ENCODE data around the gene HBA1.
"Not testable (repeated sequence)": the region's sequence is repeated elsewhere in the genome, so short reads cannot be mapped to it uniquely, and the experiment has no call there.

Gene HBA1

GRCh38 chr16:164134-164823 lies 12.2 kb upstream of the HBA1 start:
- WGBS (ENCODE audit: insufficient coverage) = no CpG with 5 or more reads among the region's 80 CpGs
- CTCF ChIA-PET; H3K36me3 ChIP-seq (ENCODE audit: control insufficient read depth in 4 of 4, insufficient read depth in 4 of 4, low read length in 3 of 4); H3K9me3 ChIP-seq (ENCODE audit: control extremely low read depth in 1 of 5, control insufficient read depth in 4 of 5, insufficient read depth in 2 of 5, low read depth in 1 of 5, low read length in 4 of 5); H3K4me3 ChIP-seq (ENCODE audit: control insufficient read depth in 1 of 7, extremely low read depth in 1 of 7, insufficient read depth in 4 of 7, low read depth in 2 of 7, low read length in 6 of 7); DNase-seq; H3K27ac ChIP-seq (ENCODE audit: insufficient read depth in 1 of 2, low read depth in 1 of 2, low read length in 2 of 2, poor library complexity in 1 of 2, severe bottlenecking in 2 of 2); POLR2A ChIA-PET: not testable (repeated sequence)
- Histone ChIP-seq H3K4me1 (ENCODE audit: control extremely low read depth in 1 of 4, control insufficient read depth in 4 of 4, insufficient read depth in 4 of 4, low read length in 3 of 4) (peaks cover 0 to 24% (median 17%) of the 10 kb centered on the region in 4 experiments), H3K27me3 (replicated peaks in 2 of 5; ENCODE audit: control insufficient read depth in 4 of 5, insufficient read depth in 5 of 5, low read length in 4 of 5) (peaks cover 0 to 72% (median 37%) of the 10 kb centered on the region in 5 experiments)

- 1% methylated on average over 18 of the region's 77 CpGs for WGBS (ENCODE audit: insufficient coverage)
- no peaks in the 10 kb centered on the region for H3K9me3 ChIP-seq (ENCODE audit: control extremely low read depth in 1 of 5, control insufficient read depth in 4 of 5, insufficient read depth in 2 of 5, low read depth in 1 of 5, low read length in 4 of 5)
- H3K4me1 ChIP-seq (ENCODE audit: control extremely low read depth in 1 of 4, control insufficient read depth in 4 of 4, insufficient read depth in 4 of 4, low read length in 3 of 4) = peaks cover 0 to 25% (median 17%) of the 10 kb centered on the region in 4 experiments
- no peak for DNase-seq
- H3K27ac ChIP-seq (ENCODE audit: insufficient read depth in 1 of 2, low read depth in 1 of 2, low read length in 2 of 2, poor library complexity in 1 of 2, severe bottlenecking in 2 of 2) = no peak overlapping the region
- H3K36me3 ChIP-seq (ENCODE audit: control insufficient read depth in 4 of 4, insufficient read depth in 4 of 4, low read length in 3 of 4) = no peaks in the 10 kb centered on the region
- ChIA-PET POLR2A (interaction anchor here (0.7 kb wide), 1 partner anchor 13 kb away, joined by 4 read pairs; no protein-coding TSS in a partner anchor), CTCF (no interaction called here)
- peak overlapping the region in 5 of 7 experiments; percentile 13 to 57 (median 35) for H3K4me3 ChIP-seq (ENCODE audit: control insufficient read depth in 1 of 7, extremely low read depth in 1 of 7, insufficient read depth in 4 of 7, low read depth in 2 of 7, low read length in 6 of 7)
- peaks cover 0 to 73% (median 37%) of the 10 kb centered on the region in 5 experiments for H3K27me3 ChIP-seq (replicated peaks in 2 of 5; ENCODE audit: control insufficient read depth in 4 of 5, insufficient read depth in 5 of 5, low read length in 4 of 5)
Measured at GRCh38 chr16:164827-165538, 11.5 kb upstream of the HBA1 start.

- H3K4me3 ChIP-seq (ENCODE audit: control insufficient read depth in 1 of 7, extremely low read depth in 1 of 7, insufficient read depth in 4 of 7, low read depth in 2 of 7, low read length in 6 of 7) = peak within 1 kb of the TSS in 5 of 7 experiments; percentile 13 to 57 (median 35)
- WGBS (ENCODE audit: insufficient coverage) = under 1% methylated on average over 54 of the region's 75 CpGs
- CTCF ChIA-PET = no interaction called here
- POLR2A ChIA-PET = interaction anchor here (0.7 kb wide), 1 partner anchor 12 kb away, joined by 4 read pairs; no protein-coding TSS in a partner anchor
- no peaks in the 10 kb centered on the region for H3K36me3 ChIP-seq (ENCODE audit: control insufficient read depth in 4 of 4, insufficient read depth in 4 of 4, low read length in 3 of 4)
- peak in 1 of 3 donors; percentile 13 for DNase-seq
- H3K4me1 ChIP-seq (ENCODE audit: control extremely low read depth in 1 of 4, control insufficient read depth in 4 of 4, insufficient read depth in 4 of 4, low read length in 3 of 4) = peaks cover 0 to 27% (median 17%) of the 10 kb centered on the region in 4 experiments
- peaks cover 0 to 77% (median 38%) of the 10 kb centered on the region in 5 experiments for H3K27me3 ChIP-seq (replicated peaks in 2 of 5; ENCODE audit: control insufficient read depth in 4 of 5, insufficient read depth in 5 of 5, low read length in 4 of 5)
- H3K9me3 ChIP-seq (ENCODE audit: control extremely low read depth in 1 of 5, control insufficient read depth in 4 of 5, insufficient read depth in 2 of 5, low read depth in 1 of 5, low read length in 4 of 5) = no peaks in the 10 kb centered on the region
- no peak within 1 kb of the TSS for H3K27ac ChIP-seq (ENCODE audit: insufficient read depth in 1 of 2, low read depth in 1 of 2, low read length in 2 of 2, poor library complexity in 1 of 2, severe bottlenecking in 2 of 2)
Measured at GRCh38 chr16:165539-166374, 10.7 kb upstream of the HBA1 start, which contains the start of gene HBM. TSS of gene HBM (plus strand) at chr16:165978. CDS start at chr16:165998, 20 bp downstream.

GRCh38 chr16:166375-167121 lies 9.9 kb upstream of the HBA1 start:
- DNase-seq = peak in 1 of 3 donors; percentile 39
- Histone ChIP-seq H3K27ac (ENCODE audit: insufficient read depth in 1 of 2, low read depth in 1 of 2, low read length in 2 of 2, poor library complexity in 1 of 2, severe bottlenecking in 2 of 2) (no peak overlapping the region), H3K27me3 (replicated peaks in 2 of 5; ENCODE audit: control insufficient read depth in 4 of 5, insufficient read depth in 5 of 5, low read length in 4 of 5) (peaks cover 0 to 80% (median 37%) of the 10 kb centered on the region in 5 experiments), H3K9me3 (ENCODE audit: control extremely low read depth in 1 of 5, control insufficient read depth in 4 of 5, insufficient read depth in 2 of 5, low read depth in 1 of 5, low read length in 4 of 5) (no peaks in the 10 kb centered on the region), H3K4me3 (ENCODE audit: control insufficient read depth in 1 of 7, extremely low read depth in 1 of 7, insufficient read depth in 4 of 7, low read depth in 2 of 7, low read length in 6 of 7) (peak overlapping the region in 1 of 7 experiments; percentile 48), H3K36me3 (ENCODE audit: control insufficient read depth in 4 of 4, insufficient read depth in 4 of 4, low read length in 3 of 4) (no peaks in the 10 kb centered on the region), H3K4me1 (ENCODE audit: control extremely low read depth in 1 of 4, control insufficient read depth in 4 of 4, insufficient read depth in 4 of 4, low read length in 3 of 4) (peaks cover 0 to 27% (median 17%) of the 10 kb centered on the region in 4 experiments)
- 4% methylated on average over 37 of the region's 45 CpGs for WGBS (ENCODE audit: insufficient coverage)
- POLR2A ChIA-PET = no interaction called here
- CTCF ChIA-PET = interaction anchor here (2.7 kb wide), 1 partner anchor 16 kb away, joined by 12 read pairs; no protein-coding TSS in a partner anchor

GRCh38 chr16:167122-167690 lies 9.3 kb upstream of the HBA1 start:
- peaks cover 0 to 79% (median 39%) of the 10 kb centered on the region in 5 experiments for H3K27me3 ChIP-seq (replicated peaks in 2 of 5; ENCODE audit: control insufficient read depth in 4 of 5, insufficient read depth in 5 of 5, low read length in 4 of 5)
- ChIA-PET CTCF (interaction anchor here (1.4 to 2.7 kb wide), 3 partner anchors 11 to 195 kb away, joined by 3 to 12 read pairs (median 6); no protein-coding TSS in a partner anchor), POLR2A (no interaction called here)

GRCh38 chr16:168424-168823 lies 8.1 kb upstream of the HBA1 start:
- no peak overlapping the region for H3K27ac ChIP-seq (ENCODE audit: insufficient read depth in 1 of 2, low read depth in 1 of 2, low read length in 2 of 2, poor library complexity in 1 of 2, severe bottlenecking in 2 of 2)
- peaks cover 0 to 29% (median 19%) of the 10 kb centered on the region in 4 experiments for H3K4me1 ChIP-seq (ENCODE audit: control extremely low read depth in 1 of 4, control insufficient read depth in 4 of 4, insufficient read depth in 4 of 4, low read length in 3 of 4)
- no peaks in the 10 kb centered on the region for H3K9me3 ChIP-seq (ENCODE audit: control extremely low read depth in 1 of 5, control insufficient read depth in 4 of 5, insufficient read depth in 2 of 5, low read depth in 1 of 5, low read length in 4 of 5)
- peak in 1 of 3 donors; percentile 7 for DNase-seq
- POLR2A ChIA-PET = interaction anchor here (0.6 kb wide), 1 partner anchor 30 kb away, joined by 4 read pairs; the partner anchor contains the start of gene NPRL3
- H3K36me3 ChIP-seq (ENCODE audit: control insufficient read depth in 4 of 4, insufficient read depth in 4 of 4, low read length in 3 of 4) = no peaks in the 10 kb centered on the region
- no peak overlapping the region for H3K4me3 ChIP-seq (ENCODE audit: control insufficient read depth in 1 of 7, extremely low read depth in 1 of 7, insufficient read depth in 4 of 7, low read depth in 2 of 7, low read length in 6 of 7)
- CTCF ChIA-PET = interaction anchor here (1.0 to 2.7 kb wide), 6 partner anchors 10 to 194 kb away, joined by 3 to 12 read pairs (median 4); no protein-coding TSS in a partner anchor
- WGBS (ENCODE audit: insufficient coverage) = 79% methylated on average over 5 of the region's 6 CpGs
- peaks cover 0 to 74% (median 34%) of the 10 kb centered on the region in 5 experiments for H3K27me3 ChIP-seq (replicated peaks in 2 of 5; ENCODE audit: control insufficient read depth in 4 of 5, insufficient read depth in 5 of 5, low read length in 4 of 5)

More at GRCh38 chr16:167122-167690, 9.3 kb upstream of the HBA1 start:
- Histone ChIP-seq H3K9me3 (ENCODE audit: control extremely low read depth in 1 of 5, control insufficient read depth in 4 of 5, insufficient read depth in 2 of 5, low read depth in 1 of 5, low read length in 4 of 5) (no peaks in the 10 kb centered on the region), H3K36me3 (ENCODE audit: control insufficient read depth in 4 of 4, insufficient read depth in 4 of 4, low read length in 3 of 4) (no peaks in the 10 kb centered on the region), H3K4me3 (ENCODE audit: control insufficient read depth in 1 of 7, extremely low read depth in 1 of 7, insufficient read depth in 4 of 7, low read depth in 2 of 7, low read length in 6 of 7) (no peak overlapping the region), H3K27ac (ENCODE audit: insufficient read depth in 1 of 2, low read depth in 1 of 2, low read length in 2 of 2, poor library complexity in 1 of 2, severe bottlenecking in 2 of 2) (no peak overlapping the region), H3K4me1 (ENCODE audit: control extremely low read depth in 1 of 4, control insufficient read depth in 4 of 4, insufficient read depth in 4 of 4, low read length in 3 of 4) (peaks cover 0 to 27% (median 17%) of the 10 kb centered on the region in 4 experiments)
- DNase-seq = no peak
- 10% methylated on average over 7 of the region's 11 CpGs for WGBS (ENCODE audit: insufficient coverage)

Data from common myeloid progenitor, CD34-positive (primary cell).